NCI-H748 (cell line): Measurements from ENCODE around the gene ZBTB20.
"Not testable (repeated sequence)": the region's sequence is repeated elsewhere in the genome, so short reads cannot be mapped to it uniquely, and the experiment has no call there.

Experiments
- DNase-seq: peaks from one replicate; lab custom pipeline; 2025; ENCODE audit not compliant: unreplicated experiment; lab: John Stamatoyannopoulos, UW

The ZBTB20 gene

DNA sequence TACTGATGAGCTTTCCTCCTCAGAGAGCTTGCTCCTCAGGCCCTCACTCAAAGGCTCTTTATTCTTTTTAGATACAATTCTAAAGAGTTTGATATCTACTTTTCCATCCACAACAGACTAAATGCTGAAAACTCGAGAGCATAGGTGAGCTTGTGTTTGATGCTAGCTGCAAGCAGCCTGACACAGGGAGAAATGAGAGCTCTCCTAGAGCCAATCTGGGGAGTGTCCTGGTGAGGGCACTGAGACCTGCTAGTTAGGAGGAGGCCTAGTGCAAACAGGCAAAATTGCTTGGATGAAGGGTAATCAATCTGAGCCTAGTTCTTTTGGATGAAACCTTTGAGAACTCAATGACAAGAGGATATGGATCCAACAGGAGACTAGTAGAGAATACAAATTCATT is 300.8 kb downstream of the ZBTB20 start:
- DNase-seq, result peak; percentile 3

DNA sequence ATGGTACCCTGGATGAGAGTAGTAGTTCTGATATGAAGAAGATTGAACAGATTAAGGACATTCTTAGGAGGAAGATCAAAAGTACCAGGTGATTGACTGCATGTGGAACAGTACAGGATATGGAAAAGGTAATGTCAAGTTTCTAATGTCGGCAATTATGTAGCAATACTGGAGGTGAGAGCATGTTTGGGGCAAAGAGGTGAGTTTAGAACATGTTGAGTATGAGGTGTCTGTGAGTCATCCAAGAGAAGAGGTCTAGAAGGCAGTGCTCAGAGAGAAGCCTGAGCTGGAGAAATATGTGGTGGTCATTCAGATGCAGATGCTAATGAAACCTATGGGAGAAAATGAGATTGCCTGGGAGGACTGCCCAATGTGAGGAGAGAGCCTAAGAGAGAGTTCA is 305.6 kb downstream of the ZBTB20 start:
- no peak for DNase-seq

DNA sequence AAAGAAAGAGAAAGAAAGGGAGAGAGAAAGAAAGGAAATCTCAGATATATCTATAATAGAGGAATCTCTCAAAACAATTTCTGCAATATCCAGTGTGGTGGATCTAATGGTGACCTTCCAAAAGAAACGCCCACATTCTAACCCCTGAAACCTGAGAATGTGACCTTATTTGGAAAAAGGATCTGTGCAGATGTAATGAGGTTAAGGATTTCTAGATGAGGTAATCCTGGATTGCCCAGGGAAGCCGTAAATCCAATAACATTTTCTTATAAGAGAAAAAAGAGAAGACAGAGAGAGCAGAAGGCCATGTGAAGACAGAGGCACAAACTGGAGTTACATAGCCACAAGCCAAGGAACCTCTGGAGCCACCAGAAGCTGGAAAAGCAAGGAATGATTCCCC is 307.6 kb downstream of the ZBTB20 start:
- DNase-seq, result no peak

DNA sequence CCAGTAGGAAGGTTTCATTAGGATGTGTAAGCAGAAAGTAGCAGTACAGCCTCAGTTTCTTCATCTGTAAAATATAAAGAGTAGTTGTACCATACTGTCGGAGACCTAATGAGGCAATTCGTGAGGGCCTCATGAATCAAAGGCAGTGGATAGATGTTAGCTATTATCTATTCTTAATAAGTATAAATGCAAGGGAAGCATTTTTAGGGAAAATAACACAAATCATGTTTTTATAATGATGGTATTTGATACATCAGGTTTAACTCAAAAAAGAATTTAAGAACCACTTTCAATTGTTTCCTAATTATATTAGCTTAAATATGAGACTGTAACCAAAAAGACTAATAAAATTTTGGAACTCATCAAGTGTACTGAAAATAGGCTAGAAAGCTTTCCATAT is 309.1 kb downstream of the ZBTB20 start:
- DNase-seq, result no peak

DNA sequence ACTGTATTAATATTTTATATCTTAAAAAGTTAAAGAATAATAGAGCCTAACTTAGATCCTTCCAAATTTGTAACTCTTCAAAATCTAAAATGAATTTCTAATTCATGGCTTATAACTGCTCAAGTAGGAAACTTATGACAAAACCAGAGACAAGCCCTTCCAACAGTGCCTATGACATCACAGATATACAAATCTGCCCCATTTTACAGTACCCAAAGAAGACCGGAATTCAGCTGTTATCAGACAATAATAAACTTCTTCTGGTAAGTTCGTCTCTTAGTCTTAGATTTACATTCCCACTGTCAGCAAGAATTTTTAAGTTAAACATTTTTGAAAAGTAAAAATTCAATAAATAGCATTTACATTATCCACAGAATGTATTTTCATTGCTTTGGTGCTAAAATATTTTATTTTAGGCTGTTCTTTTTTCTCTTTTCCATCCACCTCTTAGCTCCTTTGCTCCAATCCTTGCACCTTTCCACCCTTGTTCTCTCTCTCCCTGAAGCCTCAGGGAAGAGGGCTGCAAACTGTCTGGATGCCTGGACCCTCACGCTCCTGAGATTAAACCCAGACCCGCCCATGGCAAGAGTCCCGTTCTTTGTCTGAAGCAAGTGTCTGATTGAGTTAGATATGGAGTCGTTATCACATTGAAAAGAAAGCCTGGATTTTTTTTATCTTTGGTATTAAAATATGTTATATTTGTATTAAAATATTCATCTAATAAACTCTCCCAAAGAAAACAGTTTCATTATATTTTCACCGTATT is 312.7 kb downstream of the ZBTB20 start:
- DNase-seq, result no peak

DNA sequence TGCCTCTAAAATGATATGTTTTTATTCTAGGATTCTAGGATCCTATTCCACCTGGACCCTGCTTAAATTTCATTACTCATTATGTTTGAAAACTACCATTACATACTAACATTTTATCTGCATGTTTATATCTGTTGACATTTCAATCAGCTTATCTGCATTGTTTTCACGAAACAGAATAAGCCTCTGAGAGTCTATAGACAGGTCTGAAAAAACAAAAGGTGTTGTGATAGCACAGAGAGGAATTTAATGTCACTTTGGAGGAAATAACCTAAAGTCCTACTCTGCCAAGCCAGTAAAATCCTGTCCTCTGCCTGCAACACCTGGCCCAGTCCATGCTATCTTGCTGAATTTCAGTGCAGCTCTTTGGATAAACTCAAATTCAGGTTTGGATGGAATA is 315.2 kb downstream of the ZBTB20 start:
- DNase-seq, result peak; percentile 19

DNA sequence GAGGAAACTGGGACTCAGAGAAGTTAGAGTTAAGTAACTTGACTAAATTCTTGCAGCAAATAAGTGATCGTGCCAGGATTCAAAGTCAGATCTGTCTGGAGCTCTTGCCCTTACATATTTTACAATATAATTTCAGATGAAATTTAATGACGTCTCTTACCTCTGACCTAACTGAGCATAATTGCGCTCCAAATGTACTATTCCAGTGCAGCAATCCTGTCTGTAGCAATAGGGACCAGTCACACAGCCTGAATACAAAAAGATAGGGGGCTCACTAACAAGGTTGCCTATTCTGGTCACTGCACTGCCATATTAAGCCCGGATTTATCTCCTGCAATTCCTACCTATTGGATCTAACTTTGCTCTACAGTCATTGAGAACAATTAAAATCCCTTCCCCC is 316.4 kb downstream of the ZBTB20 start:
- DNase-seq, result no peak

DNA sequence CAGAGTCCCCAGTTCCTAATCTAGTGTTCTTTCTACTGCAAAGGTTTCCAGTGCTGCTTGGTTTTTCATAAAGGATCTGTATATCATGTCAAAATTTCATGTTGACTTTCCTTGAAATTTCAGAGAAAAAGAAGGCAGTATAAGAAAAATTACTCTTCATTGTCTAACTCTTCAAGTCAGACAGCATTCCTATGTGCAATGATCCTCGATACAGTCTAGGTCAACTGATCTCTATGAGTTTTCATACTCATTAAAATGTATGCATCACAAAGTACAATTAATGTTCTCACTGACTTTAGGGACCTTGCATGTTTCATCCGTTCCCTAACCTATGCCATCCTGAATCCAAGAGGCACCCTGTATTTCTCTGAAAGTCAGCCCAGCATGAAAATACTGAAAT is 317.3 kb downstream of the ZBTB20 start:
- DNase-seq, result no peak

DNA sequence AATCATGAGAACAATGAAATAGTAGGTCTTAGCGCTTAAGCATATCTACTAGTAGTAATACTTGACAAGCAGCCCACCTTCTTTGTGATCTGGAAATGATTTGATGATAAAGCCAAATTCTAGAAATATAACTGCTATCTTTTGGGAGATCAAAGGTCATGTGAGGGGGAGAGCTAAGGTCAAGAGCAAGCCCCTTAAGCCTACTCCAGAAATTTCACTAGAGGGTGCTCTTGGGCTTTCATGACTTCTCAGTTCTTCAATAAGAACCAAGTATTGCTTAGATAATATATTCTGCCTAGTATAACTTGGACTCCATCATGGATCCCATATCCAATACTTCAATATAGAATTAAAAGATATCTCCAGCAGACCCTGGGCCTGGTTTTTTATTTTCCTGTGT is 319.6 kb downstream of the ZBTB20 start:
- DNase-seq, result peak; percentile 57

DNA sequence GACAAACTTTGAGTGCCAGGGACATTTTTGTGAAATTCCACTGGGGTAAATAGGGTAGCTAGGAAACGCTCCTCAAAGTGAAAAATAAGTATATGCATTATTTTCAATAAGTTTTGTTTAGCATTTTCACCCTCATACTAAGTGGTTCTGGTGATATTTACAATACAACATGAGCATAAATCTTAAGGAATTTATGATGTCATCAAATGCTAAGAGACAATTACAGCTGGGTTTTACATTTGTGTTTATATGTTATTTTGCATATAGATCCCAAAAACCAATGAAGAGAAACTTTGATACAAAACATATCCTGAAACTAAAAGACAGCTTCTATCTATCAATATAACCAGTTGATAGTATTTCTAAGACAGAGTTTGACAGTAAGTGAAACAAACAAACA is 323.1 kb downstream of the ZBTB20 start:
- no peak for DNase-seq

DNA sequence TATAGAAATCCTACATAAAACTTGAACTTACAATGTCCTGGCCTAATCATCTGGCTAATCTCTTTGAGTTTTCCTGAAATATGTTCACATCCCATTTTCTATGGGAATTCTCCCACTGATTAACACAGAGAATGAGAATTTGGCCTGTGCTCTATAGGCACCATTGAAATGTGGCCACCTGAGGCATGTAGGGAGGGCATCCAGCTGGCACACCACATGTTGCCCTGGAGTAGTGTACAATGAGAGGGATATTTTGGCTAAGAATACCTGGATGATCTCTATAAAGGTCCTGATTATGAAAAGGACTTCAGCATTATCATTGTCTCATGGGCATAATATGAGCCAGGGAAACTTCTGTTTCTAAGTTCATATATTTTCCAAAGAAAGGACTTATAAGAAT is 324.0 kb downstream of the ZBTB20 start:
- no peak for DNase-seq

DNA sequence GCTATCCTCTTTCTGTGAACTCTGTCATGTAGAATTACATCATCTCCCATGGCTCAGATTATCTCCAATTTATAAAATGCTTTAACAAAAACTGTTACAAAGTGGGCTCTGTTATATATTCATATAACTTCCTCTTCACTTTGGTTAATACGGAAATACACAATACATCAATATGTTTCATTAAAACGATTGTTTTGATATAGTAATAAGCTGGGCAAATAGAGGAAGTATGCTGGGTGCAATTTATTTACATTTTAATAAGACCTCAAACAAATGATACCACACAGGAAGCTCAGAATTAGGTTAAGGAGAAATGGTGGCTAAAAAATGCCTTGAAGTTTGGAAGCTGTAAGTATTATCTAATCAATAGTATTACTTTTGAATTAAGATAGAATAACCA is 331.0 kb downstream of the ZBTB20 start:
- DNase-seq, result no peak

DNA sequence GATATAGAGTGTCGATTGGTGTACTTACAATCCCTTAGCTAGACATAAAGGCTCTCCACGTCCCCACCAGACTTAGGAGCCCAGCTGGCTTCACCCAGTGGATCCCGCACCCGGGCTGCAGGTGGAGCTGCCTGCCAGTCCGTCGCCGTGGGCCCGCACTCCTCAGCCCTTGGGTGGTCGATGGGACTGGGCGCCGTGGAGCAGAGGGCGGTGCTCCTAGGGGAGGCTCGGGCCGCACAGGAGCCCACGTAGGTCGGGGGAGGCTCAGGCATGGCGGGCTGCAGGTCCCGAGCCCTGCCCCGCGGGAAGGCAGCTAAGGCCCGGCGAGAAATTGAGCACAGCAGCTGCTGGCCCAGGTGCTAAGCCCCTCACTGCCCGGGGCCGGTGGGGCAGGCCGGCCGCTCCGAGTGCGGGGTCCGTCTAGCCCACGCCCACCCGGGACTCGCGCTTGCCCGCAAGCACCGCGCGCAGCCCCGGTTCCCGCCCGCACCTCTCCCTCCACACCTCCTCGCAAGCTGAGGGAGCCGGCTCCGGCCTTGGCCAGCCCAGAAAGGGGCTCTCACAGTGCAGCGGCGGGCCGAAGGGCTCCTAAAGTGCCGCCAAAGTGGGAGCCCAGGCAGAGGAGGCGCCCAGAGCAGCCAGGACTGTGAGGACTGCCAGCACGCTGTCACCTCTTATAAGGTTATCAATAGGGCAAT is 334.4 kb downstream of the ZBTB20 start:
- DNase-seq, result not testable (repeated sequence)

DNA sequence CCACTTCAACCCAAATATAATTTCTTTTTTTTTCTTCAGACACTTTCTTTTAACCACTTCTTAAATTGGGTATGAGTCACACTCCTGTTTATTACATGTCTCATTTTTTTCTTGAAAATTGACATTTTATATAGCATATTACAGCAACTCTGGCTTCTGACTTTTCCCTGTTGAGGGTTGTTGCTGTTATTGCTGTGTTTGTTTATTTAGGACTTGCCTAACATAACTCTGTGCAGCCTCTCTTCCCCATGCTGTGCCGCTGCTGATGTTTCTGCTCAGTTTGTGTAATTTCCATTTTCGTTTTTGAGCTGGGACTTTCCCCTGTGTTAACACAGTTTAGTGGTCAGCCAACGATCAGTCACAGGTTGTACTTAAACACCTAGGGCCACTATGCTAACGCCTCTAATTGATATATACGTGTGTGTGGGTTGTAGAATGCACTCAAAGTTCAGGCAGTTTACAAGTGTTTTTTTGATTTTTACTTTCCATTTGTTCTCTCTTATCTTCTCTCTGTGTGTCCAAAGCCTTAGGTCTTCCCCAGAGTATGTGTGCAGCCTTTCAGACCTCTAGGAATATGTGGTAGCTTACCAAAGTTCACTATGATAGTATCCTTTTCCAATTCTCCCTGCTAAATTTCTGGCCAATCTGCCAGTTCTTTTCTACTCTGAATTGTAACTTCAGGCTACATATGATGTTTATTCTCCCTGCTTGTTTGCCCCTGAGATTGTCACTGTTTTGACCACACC is 337.2 kb downstream of the ZBTB20 start:
- DNase-seq, result no peak

DNA sequence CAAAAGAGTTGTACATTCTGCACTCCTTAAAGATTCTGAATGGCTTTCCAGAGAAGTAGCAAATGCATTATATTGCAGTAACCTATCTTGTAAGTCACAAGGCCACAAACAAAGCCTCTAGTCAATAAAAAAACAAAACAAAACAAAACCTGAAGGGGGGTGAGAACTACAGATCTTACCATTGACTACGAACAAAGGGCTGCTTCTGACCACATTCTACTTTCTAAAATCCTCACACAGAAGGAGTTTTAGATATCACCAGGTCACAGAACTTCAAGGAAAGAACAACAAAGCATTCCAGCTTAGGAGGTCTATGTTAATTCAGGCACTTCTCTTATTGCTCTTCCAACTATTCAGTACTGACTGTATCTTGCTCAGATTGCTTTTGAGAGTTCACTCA is 343.0 kb downstream of the ZBTB20 start:
- no peak for DNase-seq

DNA sequence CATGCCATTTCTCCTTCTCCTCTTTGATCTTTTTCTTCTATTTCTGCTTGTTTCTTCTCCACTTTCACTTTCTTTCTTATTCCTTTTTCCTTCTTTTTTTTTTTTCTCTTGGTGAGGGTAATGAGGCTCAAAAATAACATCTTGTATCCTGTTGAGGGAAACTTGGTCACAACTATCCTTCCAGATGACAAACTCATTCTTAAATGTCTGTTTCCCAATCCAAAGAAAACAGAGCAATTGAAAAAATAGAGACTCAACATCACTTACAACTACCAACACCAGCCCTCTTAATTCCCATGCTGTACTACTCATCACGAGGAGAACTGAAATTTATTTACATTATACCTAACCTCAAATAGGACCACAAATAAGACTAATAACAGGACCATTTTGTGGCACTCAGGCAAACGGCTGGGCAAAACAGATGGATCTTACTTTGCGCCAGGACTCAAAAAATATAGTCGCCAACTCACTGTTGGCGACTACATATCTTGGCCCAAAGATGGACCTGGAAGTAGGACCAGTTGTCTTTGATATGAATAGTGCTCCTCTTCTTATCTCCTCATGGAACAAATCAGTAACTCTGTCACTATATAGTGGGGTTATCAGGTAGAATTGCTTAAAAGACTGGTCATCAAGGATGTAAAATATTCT is 343.9 kb downstream of the ZBTB20 start:
- no peak for DNase-seq

DNA sequence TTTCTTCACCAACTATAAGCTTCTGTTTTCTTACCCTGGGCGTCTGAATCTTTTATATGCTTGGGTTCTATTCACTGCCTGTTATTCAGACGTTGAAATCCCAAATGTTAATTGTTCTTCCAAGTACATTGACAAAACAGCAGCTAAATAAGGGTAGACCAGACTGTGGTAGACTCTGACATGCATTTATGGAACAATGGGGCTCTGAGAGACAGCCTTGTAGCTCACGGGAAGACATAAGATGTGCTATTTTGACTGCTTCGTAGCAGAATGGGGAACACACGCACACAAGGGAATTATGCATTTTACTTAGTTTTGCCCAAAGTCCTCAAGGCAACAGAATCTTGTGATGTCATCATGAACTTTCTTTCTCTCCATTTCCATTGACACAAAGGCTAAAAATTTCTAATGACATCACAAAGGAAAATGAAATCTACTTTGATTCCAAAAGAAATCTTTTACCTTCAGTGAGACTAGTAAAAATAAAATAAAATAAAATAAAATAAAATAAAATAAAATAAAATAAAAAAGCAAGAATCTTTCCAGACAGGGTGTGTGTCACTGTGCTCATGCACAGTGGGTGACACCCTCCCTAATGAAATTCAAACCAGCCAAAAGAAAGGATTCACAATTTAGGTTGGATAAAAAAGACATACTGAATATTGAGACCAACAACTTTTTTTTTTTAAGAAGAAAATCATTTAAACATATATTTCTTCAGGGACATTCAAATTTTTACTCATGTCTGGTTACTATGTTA is 346.6 kb downstream of the ZBTB20 start:
- DNase-seq, result no peak

DNA sequence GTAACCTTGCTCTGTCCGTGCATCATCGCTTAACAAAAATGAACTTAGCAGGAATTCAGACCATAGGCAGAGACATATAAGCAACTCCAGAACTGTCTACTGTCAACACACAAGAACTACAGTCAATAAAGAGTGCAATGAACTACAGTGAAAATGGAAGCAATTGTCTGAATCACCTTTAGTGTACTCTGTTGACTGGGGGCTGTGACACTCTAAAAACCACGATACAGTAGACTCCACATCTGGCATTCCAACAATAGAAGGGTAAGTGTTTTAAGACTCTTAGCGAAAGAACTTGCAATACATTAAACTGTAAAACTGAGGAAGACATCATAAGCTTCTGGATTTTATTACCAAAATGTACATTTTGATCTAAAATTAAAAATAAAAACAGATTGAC is 347.3 kb downstream of the ZBTB20 start:
- no peak for DNase-seq

DNA sequence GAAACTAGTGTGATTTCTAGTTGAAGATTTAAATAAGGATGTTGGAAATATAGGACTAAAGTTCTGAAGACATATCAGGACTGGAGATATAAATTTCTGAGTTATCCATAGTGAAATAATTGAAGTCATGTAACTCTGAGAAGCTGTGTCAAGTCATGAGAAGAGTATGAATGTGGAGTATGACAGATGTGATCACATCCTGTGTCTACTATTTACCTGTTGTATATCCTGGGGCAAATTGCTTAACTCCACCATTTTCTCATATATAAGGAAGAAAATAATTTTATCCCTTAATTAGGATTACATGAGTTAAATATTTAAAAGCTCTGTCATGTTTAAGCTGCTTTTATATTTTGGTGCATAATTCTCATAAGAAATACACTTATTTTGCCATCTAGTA is 350.3 kb downstream of the ZBTB20 start:
- DNase-seq, result no peak

DNA sequence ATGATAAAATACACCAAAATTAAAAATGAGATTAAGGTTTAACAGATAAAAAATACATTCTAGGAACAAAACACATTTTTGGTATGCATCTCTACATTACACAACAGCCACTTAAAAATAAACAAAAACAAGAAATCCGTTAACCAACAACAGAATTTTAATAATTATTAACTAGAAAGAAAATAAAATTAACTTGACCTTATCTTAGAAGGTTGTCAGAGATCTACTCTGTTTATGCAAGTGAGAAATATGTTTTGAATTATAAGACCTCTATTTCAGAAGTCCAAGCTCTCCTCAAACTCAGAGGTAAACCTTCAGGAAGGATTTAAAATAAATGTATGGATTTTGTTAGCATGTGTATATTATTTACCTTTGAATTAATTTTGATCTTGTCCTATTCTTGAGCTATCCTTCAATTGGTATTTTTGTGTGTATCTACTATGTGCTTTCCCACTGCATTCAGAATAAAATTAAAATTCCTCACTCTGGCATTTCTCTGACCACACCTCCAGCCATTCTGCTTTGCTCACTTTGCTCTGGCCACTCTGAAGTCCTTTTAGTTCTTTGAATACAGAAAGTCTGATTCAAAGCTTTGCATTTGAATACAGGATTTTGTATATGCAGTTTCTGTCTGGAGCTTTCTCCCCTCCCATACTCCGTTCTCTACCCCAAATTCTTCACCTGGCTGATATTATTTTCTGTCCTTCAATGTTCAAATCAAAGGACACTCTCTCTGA is 352.0 kb downstream of the ZBTB20 start:
- no peak for DNase-seq
